Retinal pigment epithelial cell (primary cell): Measurements from ENCODE around the gene ACACB.

Source experiments
- DNase-seq: peaks from one replicate; pipeline ENCODE4 v3.0.0-alpha.2; 2010; ENCODE audit warnings: low read depth
- H3K4me3 ChIP-seq: 2 replicates; pipeline ENCODE4 v1.5.1; 2011; ENCODE audit warnings: mild to moderate bottlenecking, low read length, control low read depth, moderate library complexity
- TF ChIP-seq, protein P1 (sequence below): conservative IDR thresholded peaks from 2 replicates; pipeline ENCODE4 v1.5.1; 2011; ENCODE audit warnings: low read depth, low read length, control low read depth, inconsistent platforms

ACACB gene

DNA sequence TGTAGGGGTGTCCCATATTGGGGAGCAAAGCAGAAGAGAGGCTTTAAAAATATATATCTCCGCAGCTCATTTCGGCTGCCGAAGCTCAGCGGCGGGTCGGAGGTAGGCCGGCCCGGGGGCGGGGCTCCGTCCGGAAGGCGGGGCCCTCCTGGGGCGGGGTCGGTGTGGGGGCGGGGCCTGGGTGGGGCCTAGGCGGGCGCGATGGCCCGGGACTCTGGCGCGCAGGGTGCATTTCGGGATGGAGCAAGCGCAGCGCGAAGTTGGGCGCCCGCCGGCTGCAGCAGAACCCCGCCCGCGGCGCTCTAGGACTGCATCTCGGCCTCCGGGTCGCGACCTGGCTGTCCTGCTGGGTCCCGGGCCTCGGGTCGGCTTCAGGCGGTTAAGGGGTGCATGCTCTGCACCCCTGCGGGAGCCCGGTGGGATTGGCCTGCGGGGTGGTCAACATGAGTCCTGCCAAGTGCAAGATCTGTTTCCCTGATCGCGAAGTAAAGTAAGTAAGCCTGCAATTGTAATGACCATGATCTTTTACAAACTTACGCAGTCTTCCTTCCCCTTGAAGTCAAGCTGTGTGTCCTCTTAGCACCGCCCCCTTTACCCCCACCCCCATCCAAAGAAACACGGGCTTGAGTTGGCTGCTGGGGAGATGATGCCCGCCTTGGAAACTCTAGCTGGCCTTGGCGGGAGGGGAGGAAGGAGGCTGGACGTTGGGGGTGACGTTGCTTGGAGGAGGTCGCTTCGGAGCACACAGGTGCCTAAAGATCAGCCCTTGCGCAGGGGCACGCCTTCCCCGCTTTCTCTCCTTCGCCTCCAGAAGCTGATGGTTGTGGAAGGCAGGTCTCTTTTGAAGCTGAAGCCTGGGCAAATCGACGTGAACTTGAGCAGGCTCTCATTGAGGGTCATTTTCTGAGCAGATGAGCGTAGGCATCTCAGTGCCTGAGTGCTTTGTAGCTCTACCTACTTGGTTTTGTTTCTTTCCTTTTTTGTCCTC lies 38.4 kb downstream of the ACACB start:
- no peak for DNase-seq
- TF ChIP-seq, protein P1, sequence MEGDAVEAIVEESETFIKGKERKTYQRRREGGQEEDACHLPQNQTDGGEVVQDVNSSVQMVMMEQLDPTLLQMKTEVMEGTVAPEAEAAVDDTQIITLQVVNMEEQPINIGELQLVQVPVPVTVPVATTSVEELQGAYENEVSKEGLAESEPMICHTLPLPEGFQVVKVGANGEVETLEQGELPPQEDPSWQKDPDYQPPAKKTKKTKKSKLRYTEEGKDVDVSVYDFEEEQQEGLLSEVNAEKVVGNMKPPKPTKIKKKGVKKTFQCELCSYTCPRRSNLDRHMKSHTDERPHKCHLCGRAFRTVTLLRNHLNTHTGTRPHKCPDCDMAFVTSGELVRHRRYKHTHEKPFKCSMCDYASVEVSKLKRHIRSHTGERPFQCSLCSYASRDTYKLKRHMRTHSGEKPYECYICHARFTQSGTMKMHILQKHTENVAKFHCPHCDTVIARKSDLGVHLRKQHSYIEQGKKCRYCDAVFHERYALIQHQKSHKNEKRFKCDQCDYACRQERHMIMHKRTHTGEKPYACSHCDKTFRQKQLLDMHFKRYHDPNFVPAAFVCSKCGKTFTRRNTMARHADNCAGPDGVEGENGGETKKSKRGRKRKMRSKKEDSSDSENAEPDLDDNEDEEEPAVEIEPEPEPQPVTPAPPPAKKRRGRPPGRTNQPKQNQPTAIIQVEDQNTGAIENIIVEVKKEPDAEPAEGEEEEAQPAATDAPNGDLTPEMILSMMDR: no peak
- peak overlapping the region; percentile 73 for H3K4me3 ChIP-seq

DNA sequence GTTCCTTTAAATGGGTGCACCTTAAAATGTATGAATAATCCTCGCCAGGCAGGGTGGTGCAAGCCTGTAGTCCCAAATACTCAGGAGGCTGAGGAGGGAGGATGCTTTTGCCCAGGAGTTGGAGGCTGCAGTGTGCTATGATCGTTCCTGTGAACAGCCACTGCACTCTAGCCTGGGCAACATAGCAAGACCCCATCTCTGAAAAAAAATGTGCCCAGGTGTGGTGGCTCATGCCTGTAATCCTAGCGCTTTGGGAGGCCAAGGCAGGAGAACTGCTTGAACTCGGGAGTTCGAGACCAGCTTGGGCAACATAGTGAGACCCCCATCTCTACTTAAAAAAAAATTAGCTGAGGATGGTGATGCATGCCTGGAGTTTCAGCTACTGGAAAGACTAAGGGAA lies 39.6 kb downstream of the ACACB start:
- H3K4me3 ChIP-seq: no peak overlapping the region
- TF ChIP-seq, protein P1: no peak
- DNase-seq: no peak

- TF ChIP-seq, protein P1: no peak
- no peak for DNase-seq
- no peak overlapping the region for H3K4me3 ChIP-seq
Measured at GRCh38 chr12:109156586-109156985, 40.2 kb downstream of the ACACB start.

GRCh38 chr12:109157986-109158385 lies 41.6 kb downstream of the ACACB start:
- DNase-seq: no peak
- TF ChIP-seq, protein P1: no peak
- H3K4me3 ChIP-seq: no peak overlapping the region

DNA sequence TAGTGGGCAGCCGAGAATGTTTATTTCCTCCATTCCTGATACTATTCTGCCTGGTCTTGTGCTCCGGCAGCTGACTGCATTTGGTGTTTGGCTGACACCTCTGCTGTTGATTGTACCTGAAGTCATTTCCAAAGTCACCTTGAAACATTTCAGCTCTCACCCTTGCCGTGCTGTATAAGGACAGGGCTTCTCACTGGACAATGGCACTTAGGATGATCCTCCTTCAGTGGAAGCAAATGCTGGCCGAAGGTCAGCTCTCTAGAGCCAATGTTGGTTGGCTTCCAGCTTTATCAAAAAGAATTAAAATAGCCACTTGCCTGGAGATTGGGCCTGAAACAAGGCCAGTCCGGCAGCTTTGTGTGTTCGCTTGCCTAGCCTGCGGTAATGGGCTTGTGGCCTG lies 44.0 kb downstream of the ACACB start:
- no peak overlapping the region for H3K4me3 ChIP-seq
- TF ChIP-seq, protein P1: no peak
- no peak for DNase-seq

- no peak for DNase-seq
- TF ChIP-seq, protein P1: no peak
- no peak overlapping the region for H3K4me3 ChIP-seq
Measured at GRCh38 chr12:109160873-109161272, 44.5 kb downstream of the ACACB start.

DNA sequence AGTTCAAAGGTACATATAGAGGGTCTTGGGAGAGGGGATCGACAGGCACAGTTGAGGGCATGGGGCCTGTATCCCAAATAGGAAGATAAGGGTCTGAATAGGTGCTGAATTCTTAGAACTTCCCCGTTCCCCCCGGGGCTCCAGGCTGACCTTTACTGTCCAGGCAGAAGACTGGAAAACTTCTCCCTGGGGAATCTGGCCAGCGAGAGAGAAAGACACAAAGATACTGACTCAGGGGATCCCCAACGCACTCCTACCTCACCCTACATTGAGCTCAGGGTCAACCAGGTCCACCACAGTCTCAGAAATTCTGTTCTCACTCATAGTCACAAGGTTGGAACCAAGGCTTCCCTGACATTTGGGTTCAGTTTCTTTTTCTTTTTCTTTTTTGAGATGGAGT lies 46.2 kb downstream of the ACACB start:
- TF ChIP-seq, protein P1: no peak
- H3K4me3 ChIP-seq: no peak overlapping the region
- DNase-seq: no peak
